RWPE1 (cell line): ENCODE measurements around the gene PLCB1.

ENCODE experiments used
- CTCF ChIA-PET: fragments of 350-600 bp; sonication (Branson Sonifier 250); formaldehyde crosslinking; extraction: SDS; loops from one replicate; lab custom pipeline; 2021; lab: Yijun Ruan, JAX
- POLR2A ChIA-PET: fragments of 400-600 bp; formaldehyde crosslinking; extraction: SDS; loops from one replicate; lab custom pipeline; 2020; ENCODE audit warnings: antibody characterized with exemption; ENCODE audit not compliant: low non-redundant PET; lab: Yijun Ruan, JAX
- DNase-seq: peaks from one replicate; pipeline ENCODE4 v3.0.0; 2012; ENCODE audit warnings: low spot score
- H3K27ac ChIP-seq: fragments of 450-650 bp; 2 replicates; pipeline ENCODE4 v1.5.1; 2017
- CTCF ChIP-seq: fragments of 450-650 bp; conservative IDR thresholded peaks from 2 replicates; pipeline ENCODE4 v1.5.1; 2017; ENCODE audit warnings: low read depth, mild to moderate bottlenecking

Gene PLCB1

GRCh38 chr20:8298426-8299043 is 166.5 kb downstream of the PLCB1 start:
- no peak for TF ChIP-seq CTCF
- no peak for DNase-seq
- ChIA-PET POLR2A (no interaction called here), CTCF (interaction anchor here (0.6 kb wide), 1 partner anchor 20 kb away, joined by 3 read pairs; no protein-coding TSS in a partner anchor)
- no peak overlapping the region for H3K27ac ChIP-seq

- H3K27ac ChIP-seq = no peak overlapping the region
- ChIA-PET CTCF (no interaction called here), POLR2A (no interaction called here)
- DNase-seq = no peak
- TF ChIP-seq CTCF = no peak
Measured at GRCh38 chr20:8299921-8300320, 167.9 kb downstream of the PLCB1 start.

GRCh38 chr20:8301655-8302054 is 169.6 kb downstream of the PLCB1 start:
- no peak for TF ChIP-seq CTCF
- H3K27ac ChIP-seq = no peak overlapping the region
- ChIA-PET CTCF (no interaction called here), POLR2A (no interaction called here)
- no peak for DNase-seq

GRCh38 chr20:8303651-8304050 is 171.6 kb downstream of the PLCB1 start:
- ChIA-PET POLR2A (no interaction called here), CTCF (no interaction called here)
- TF ChIP-seq CTCF = no peak
- no peak overlapping the region for H3K27ac ChIP-seq
- no peak for DNase-seq

GRCh38 chr20:8304124-8304816 is 172.2 kb downstream of the PLCB1 start:
- CTCF ChIA-PET = no interaction called here
- no peak for DNase-seq
- POLR2A ChIA-PET = no interaction called here
- no peak for TF ChIP-seq CTCF
- no peak overlapping the region for H3K27ac ChIP-seq

- DNase-seq = peak; percentile 46
- POLR2A ChIA-PET = no interaction called here
- no peak overlapping the region for H3K27ac ChIP-seq
- peak; percentile 73 for TF ChIP-seq CTCF
- CTCF ChIA-PET = interaction anchor here (0.5 kb wide), 1 partner anchor 122 kb away, joined by 3 read pairs; no protein-coding TSS in a partner anchor
Measured at GRCh38 chr20:8305449-8305978, 173.4 kb downstream of the PLCB1 start.
